HG03175 (cell line): ENCODE results near the gene ALK.

Source experiments
- ATAC-seq: cut with Tn5 transposase; IDR thresholded peaks from one replicate; pipeline ENCODE4 v1.9.1; 2021; ENCODE audit warnings: mild to moderate bottlenecking, moderate library complexity; ENCODE audit not compliant: unreplicated experiment

Gene ALK

DNA sequence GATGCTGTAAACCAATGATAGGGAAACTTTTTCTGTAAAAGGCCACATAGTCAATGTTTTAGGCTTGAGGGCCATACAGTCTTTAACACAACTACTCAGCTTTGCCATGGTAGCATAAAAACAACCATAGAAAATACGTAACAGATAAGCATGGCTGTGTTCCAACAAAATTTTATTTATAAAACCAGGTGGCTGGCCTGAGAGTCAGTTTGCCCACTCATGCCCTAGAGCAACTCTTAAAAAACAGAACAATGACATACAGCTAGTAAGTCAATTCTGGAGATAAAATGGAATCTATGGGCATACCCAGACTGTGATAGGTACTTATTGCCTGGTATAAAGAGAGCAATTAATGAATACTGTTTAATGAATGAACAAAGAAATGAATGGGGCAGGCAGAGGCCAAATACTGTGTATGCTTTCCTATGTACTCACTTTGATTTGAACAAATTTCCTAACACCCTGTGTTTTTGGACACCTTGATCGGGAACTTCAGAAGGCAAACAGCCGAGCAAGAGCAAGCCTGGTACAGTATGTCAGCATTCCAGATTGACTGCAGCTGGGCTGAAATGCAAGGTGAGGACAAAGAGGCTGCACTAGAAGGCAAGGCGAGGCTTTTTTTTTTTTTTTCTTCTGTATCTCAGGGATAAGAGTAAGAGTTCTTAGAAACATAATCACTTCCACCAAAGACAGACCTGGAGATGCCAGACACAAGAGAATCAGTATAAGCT lies 490.8 kb downstream of the ALK start:
- no peak for ATAC-seq

DNA sequence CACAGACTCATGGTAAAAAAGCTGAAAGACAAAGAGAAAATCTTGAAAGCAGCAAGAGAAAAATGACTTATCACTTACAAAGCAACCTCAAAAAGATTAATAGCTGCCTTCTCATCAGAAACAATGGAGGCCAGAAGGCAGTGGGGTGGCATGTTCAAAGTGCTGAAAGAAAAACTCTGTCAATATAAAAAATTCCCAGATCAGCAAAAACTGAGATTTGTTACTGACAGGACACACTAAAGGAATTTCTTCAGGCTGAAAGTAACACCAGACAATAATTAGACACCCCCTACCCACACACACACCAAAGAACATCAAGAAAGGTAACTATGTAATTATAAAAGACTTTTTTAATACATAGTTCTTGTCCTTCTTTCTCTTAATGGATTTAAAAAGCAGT lies 495.0 kb downstream of the ALK start:
- ATAC-seq = no peak

DNA sequence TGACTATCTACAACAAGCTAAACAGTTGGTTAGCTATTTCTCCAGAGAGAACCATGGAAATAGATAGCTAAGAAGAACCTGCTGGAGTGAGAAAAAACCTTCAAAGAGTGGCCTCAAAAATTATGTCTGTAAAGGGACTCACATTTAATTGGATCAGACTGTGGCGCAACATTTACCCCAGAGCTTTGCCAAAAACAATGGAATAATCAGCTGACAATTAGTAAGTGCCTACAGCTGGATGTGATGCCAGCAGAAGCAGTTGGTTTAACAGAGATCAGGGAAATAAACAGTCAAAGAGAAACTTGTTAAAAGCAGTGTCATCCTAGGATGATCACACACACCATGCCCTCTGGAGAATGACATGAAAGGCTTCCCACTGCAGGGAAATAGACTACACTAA lies 495.5 kb downstream of the ALK start:
- ATAC-seq = no peak

GRCh38 chr2:29423061-29423666 lies 498.2 kb downstream of the ALK start:
- no peak for ATAC-seq

- no peak for ATAC-seq
These were observed 500.2 kb downstream of the ALK start for GRCh38 chr2:29420999-29421782.

- ATAC-seq = no peak
These were observed 500.9 kb downstream of the ALK start for GRCh38 chr2:29420464-29420863.

DNA sequence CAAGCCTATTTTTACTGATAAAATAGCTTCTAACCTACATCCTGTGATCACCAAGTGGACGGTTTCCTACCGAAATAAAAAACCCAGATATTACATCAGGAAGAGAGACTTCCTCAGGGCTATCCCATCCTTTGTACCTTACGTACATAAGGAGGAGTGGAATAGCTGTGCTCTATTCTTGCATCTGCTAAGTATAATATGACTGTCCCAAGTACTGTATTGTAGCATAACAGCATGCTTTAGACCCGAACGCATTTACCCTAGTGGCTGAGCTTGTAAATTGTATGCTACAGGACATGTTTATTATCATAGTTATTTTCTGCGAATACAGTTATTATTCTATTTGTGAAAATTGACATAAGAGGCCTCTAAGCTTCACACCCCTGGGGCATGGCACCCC lies 503.8 kb downstream of the ALK start:
- no peak for ATAC-seq

- no peak for ATAC-seq
These were observed 509.0 kb downstream of the ALK start for GRCh38 chr2:29412197-29412925.

DNA sequence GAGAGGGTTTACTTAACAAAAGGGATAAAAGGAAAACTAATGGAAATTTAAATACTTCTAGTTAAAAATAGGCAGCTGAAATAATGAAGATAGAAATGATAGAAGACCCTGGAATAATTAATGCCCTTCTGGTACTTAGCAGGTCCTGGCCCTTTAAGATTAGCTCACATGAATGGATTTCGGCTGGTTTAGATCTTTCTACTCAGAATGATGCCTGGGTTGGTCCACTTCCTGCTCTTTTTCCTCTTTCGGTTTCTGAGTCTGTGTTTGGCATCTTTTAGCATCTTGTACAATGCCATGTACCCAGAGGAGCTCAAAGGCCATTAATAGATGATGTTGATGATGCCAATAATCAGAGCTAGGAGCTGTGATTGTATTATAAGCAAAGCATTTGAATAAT lies 515.7 kb downstream of the ALK start:
- ATAC-seq = no peak

DNA sequence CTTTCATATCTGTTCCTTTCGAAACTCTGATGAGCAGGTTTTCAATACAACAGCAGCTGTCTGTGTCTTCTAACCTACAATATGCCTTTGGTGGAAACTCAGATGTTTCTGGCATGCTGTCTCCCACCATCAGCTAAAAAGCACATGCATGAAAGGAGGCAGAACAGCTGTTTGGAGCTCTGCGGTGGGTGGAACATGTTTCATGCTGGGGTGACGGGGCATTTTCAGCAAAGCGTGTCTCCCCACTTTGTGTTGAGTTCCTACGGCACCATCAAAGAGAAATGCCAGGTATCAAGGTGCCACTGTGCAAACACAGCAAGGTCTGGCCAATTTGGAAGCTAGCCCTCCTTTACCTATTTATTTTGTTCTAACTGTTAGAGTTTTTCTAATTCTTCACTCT lies 516.1 kb downstream of the ALK start:
- ATAC-seq = no peak

DNA sequence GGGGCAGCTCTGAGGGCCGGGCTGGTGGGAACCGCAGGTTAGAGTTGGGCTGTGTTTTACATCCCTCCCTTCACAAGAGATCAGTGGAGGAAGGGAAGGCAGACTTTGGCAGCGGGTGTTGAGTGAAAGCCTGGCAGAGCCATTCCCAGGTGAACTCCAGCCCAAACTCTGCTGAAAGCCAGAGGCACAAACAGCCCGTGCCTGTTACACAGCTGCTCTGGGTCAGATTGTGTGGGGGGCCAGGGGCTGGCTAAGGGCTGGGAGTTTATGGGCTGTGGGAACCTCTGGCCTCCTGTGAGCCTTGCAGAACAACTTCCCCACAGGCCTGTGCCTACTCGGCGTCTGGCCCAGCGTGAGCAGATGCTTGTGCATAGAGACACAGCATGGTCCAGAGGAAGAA lies 519.4 kb downstream of the ALK start:
- ATAC-seq = no peak

DNA sequence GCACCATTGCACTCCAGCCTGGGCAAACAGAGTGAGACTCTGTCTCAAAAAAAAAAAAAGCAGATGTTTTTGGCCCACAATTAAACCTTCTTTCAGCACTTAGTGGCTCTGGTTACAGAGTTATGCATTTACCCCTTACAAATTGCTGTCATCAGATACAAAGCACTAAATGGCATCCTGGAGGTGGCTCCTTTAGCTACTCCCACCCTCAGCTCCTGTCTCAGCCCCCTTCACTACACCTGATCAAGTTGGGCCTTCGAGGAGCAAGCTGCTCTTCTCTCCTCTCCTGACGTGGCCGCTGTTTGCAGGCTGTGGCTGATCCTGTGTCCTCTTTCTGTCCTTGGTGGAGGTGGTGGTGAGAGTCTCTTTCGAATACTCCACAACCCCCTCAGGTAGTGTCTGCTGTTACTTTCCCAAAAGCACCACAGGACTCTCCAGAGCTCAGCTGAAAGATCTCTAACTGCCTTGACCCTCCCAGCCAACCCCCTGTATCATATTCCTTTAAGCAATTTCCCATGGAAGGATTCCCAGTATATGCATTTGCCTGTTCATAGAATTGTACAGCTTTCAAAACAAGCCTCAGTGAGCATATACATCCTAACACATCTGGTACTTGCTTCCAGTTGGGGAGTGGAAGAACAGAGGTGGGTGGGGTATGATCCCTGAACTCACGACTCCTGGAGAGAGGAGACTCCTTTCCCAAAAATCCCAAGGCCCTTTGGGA lies 520.3 kb downstream of the ALK start:
- no peak for ATAC-seq

GRCh38 chr2:29398384-29399237 lies 522.8 kb downstream of the ALK start:
- no peak for ATAC-seq

GRCh38 chr2:29397713-29398112 lies 523.7 kb downstream of the ALK start:
- ATAC-seq = no peak

DNA sequence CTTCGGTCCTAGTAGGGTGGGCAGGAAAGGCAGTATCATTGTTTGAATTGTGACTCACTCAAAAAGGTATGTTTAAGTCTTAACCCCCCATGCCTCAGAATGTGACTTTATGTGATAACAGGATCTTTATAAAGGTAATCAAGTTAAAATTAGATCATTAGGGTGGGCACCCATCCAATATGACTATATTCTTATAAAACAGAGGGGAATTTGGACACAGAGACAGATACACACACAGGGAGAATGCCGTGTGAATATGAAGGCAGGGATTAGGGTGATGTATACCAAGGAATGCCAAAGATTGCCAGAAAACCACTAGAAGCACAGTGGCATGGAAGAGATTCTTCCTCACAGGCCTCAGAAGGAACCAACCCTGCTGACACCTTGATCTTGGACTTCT lies 524.3 kb downstream of the ALK start:
- no peak for ATAC-seq

- no peak for ATAC-seq
These were observed 526.4 kb downstream of the ALK start for GRCh38 chr2:29394981-29395350.

GRCh38 chr2:29394311-29394980 lies 526.9 kb downstream of the ALK start:
- no peak for ATAC-seq

DNA sequence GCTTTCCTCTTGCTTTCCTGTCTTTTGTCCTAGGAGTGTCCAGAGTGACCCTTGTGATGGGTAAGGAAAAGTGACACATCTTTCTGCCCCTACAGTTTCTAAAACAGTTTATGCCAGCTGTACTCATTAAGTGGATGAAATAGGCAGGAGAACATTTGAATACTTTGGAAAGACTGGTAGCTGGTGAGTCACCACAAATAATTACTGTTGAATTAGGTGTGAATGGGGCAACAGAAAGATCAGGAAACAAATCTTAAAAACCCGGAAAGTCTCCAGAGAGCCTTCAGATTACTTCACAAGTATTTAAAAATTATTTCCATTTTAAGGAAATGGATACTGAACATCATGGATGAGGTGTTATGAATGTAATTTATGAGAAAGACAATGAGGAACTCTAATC lies 527.7 kb downstream of the ALK start:
- no peak for ATAC-seq

- ATAC-seq = no peak
These were observed 528.6 kb downstream of the ALK start for GRCh38 chr2:29392774-29393173.
